AG09309 (cell line): ENCODE results near the gene SEC63.
"Not testable (repeated sequence)": the region's sequence is repeated elsewhere in the genome, so short reads cannot be mapped to it uniquely, and the experiment has no call there.

Experiments
- DNase-seq: peaks from one replicate; pipeline ENCODE4 v3.0.0-alpha.2; 2010; ENCODE audit warnings: low read depth
- H3K4me3 ChIP-seq: 2 replicates; pipeline ENCODE4 v1.5.1; 2011; ENCODE audit warnings: mild to moderate bottlenecking, low read depth, low read length, moderate library complexity; ENCODE audit not compliant: control insufficient read depth
- TF ChIP-seq, protein P1 (sequence below): IDR thresholded peaks from 2 replicates; pipeline ENCODE4 v1.5.1; 2011; ENCODE audit warnings: mild to moderate bottlenecking, low read depth, low read length, inconsistent platforms; ENCODE audit not compliant: insufficient read depth, control insufficient read depth; ENCODE audit errors: missing control alignments

The SEC63 gene

DNA sequence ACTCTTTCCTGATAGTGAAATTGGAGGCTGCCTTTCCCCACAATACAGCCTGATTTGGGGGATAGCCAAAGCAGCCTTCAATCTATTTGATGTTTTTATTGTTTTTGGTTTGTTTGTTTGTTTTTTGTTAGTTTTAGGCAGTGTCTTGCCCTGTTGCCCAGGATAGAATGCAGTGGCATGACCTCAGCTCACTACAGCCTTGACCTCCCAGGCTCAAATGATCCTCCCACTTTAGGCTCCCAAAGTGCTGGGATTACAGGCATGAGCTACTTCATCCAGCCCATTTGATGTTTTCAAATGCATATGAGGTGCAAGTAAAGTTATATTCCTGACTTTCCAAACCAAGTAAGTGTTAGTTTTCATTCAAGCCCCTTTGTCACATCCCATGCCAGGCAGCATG lies 41.3 kb upstream of the SEC63 start:
- TF ChIP-seq, protein P1, sequence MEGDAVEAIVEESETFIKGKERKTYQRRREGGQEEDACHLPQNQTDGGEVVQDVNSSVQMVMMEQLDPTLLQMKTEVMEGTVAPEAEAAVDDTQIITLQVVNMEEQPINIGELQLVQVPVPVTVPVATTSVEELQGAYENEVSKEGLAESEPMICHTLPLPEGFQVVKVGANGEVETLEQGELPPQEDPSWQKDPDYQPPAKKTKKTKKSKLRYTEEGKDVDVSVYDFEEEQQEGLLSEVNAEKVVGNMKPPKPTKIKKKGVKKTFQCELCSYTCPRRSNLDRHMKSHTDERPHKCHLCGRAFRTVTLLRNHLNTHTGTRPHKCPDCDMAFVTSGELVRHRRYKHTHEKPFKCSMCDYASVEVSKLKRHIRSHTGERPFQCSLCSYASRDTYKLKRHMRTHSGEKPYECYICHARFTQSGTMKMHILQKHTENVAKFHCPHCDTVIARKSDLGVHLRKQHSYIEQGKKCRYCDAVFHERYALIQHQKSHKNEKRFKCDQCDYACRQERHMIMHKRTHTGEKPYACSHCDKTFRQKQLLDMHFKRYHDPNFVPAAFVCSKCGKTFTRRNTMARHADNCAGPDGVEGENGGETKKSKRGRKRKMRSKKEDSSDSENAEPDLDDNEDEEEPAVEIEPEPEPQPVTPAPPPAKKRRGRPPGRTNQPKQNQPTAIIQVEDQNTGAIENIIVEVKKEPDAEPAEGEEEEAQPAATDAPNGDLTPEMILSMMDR, result no peak
- H3K4me3 ChIP-seq, result no peak overlapping the region
- DNase-seq, result no peak

DNA sequence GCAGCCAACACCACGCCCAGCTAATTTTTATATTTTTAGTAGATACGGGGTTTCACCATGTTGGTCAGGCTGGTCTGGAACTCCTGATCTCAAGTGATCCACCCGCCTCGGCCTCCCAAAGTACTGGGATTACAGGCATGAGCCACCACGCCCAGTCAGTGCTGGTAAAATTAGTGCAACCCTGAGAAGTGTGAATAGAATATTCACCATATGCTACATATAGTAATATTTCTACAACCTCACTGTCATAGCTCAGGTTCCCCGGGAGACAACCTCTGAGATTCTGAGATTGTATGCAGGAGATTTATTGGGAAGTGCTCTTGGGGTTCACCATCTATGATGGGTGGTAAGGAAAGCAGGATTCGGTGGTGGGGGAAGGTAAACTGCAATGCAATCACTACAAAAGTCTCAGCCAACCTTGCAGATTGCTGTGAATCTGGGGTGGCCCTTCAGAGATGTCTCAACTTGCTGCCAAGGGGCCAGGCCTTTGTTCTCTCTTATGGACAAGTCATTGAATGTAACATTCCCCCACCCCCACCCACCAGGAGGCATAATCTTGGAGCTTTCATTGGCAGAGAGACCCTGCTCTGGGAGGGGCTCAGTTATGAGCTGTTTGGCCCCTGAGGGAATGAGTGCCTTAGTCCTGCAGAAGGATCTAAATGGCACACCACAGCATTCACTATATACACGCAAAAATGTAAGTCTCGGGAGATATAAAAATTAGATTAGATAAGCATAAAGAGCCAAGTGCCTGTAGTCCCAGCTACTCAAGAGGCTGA lies 34.0 kb upstream of the SEC63 start:
- DNase-seq, result no peak
- TF ChIP-seq, protein P1, result no peak
- H3K4me3 ChIP-seq, result no peak overlapping the region

DNA sequence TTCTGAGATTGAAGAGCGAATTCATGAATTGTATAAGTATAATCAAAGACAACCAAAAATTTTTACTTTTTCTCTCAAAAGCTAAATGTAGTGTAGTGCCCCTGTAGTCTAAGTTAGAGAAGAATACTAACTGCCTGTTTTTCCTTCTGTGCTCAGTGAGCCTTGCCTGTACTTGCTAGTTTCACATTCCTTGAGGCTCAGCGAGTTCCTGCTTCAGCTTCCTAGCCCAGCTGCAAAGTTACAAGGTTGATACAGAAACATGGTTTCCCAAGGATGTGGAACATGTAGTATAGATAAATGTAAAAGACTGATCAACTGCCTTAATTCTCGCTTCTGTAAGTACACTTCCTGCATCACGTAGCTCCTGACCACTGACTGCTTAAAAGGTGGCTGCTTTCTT lies 33.1 kb upstream of the SEC63 start:
- no peak for DNase-seq
- no peak overlapping the region for H3K4me3 ChIP-seq
- TF ChIP-seq, protein P1, result no peak

DNA sequence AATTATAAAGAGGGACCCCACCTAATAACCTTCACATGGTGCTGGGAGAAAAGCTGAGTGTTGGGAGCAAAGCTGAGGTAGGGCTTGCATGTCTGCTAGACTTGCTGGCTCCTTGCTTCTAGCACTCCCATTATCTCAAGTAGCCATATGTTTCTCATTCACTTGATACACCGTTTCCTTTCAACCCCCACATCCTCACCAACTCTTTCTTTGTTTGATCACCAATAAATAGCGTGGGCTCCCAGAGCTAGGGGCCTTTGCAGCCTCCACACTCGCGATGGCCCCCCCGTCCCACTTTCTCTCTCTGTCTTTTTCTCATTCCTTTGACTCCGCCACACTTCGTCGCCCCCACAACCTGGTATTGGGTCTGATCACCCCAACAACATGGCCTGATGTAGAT lies 32.6 kb upstream of the SEC63 start:
- DNase-seq, H3K4me3 ChIP-seq: not testable (repeated sequence)

DNA sequence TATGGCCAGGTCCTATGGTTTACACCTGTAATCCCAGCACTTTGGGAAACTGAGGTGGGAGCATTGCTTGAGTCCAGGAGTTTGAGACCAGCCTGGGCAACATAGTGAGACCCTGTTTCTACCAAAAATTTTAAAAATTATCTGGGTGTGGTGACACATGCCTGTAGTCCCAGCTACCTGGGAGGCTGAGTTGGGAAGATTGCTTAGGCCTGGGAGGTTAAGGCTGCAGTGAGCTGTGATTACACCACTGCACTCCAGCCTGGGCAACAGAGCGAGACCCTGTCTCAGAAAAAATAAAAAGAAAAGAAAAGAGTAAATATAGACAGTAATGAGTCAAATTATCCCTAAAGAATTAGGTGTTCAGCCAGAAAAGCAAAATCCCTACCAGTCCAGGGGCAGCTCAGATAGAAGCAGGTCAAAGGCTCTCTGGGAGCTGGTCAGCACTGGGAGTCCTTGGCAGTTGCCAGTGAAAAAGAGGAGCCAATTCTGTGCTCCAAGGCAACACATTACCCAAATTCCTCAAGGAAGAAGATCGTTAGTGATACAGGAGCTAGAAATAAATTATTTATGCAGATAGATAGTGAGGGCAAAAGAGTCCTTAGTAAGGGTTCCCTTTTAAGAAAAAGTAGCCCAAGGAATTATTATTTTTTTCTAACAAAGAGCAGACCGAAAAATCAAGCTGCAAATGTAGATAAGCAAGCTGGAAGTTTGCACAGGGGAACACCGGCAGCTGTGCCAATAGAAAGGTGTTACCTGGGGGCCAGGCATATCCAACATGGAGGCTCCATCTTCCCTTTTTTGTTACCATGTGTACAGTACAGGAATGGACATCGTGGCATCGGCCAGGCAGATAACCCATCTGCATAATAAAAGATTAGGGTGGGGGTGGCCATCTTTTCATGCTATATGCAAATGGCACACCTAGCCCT lies 31.4 kb upstream of the SEC63 start:
- no peak overlapping the region for H3K4me3 ChIP-seq
- DNase-seq, result no peak
- TF ChIP-seq, protein P1, result no peak

DNA sequence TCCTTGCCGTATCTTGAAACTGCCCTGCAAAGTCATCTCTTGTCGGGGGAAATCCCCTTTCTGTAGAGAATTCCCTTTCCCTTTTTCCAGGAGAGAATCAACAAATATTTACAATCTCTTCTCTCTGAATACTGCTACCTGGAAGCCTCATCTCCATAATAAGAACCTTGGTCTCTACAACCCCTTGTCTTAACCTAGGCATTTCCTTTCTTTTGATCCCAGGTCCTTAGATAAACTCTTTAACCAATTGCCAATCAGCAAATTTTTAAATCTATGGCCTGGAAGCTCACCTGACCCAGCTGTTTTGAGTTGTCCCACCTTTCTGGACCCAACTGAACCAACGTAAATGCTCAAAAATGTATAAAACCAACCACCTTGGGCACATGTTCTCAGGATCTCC lies 30.6 kb upstream of the SEC63 start:
- TF ChIP-seq, protein P1, result no peak
- H3K4me3 ChIP-seq, result no peak overlapping the region
- DNase-seq, result no peak

DNA sequence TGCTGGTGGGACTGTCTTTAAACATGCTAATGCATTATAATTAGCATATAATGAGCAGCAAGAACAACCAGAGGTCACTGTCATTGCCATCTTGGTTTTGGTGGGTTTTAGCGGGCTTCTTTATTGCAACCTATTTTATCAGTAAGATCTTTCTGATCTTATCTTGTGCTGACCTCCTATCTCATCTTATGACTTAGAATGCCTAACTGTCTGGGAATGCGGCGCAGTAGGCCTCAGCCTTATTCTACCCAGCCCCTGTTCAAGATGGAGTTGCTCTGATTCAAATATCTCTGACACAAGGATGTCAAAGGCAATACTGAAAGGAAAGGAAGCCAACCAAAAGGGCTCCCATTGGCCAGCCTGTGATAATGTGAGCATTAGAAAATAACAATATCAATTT lies 29.8 kb upstream of the SEC63 start:
- TF ChIP-seq, protein P1, result no peak
- no peak overlapping the region for H3K4me3 ChIP-seq
- no peak for DNase-seq
